Measurements from ENCODE around the gene DIPK1A.
A peak's percentile ranks its signal among the peaks of the same experiment; 100 is the strongest.

Gene DIPK1A

GRCh38 chr1:92952714-92953113, 8.5 kb downstream of the DIPK1A start:
- no peak overlapping the region for H3K4me3 ChIP-seq (ENCODE audit: low read depth, low read length)
- DNase-seq (ENCODE audit: low read depth), result no peak
- no peak for TF ChIP-seq POLR2A (IDR thresholded peaks at IDR 0.05; ENCODE audit: extremely low read depth, insufficient read length)
- no peak for TF ChIP-seq MYC (IDR thresholded peaks at IDR 0.05; ENCODE audit: low read depth, low read length)
- TF ChIP-seq MAX (IDR thresholded peaks at IDR 0.05; ENCODE audit: low read depth, low read length), result no peak
- TF ChIP-seq CTCF (IDR thresholded peaks at IDR 0.05; ENCODE audit: low read depth, low read length), result no peak

GRCh38 chr1:92951141-92951582, 10.1 kb downstream of the DIPK1A start:
- no peak overlapping the region for H3K4me3 ChIP-seq (ENCODE audit: low read depth, low read length)
- peak; percentile 42 for DNase-seq (ENCODE audit: low read depth)
- TF ChIP-seq MYC (IDR thresholded peaks at IDR 0.05; ENCODE audit: low read depth, low read length) (no peak), POLR2A (IDR thresholded peaks at IDR 0.05; ENCODE audit: extremely low read depth, insufficient read length) (no peak), CTCF (IDR thresholded peaks at IDR 0.05; ENCODE audit: low read depth, low read length) (no peak), MAX (IDR thresholded peaks at IDR 0.05; ENCODE audit: low read depth, low read length) (no peak)

- DNase-seq (ENCODE audit: low read depth), result no peak
- no peak for TF ChIP-seq MYC (IDR thresholded peaks at IDR 0.05; ENCODE audit: low read depth, low read length)
- no peak for TF ChIP-seq POLR2A (IDR thresholded peaks at IDR 0.05; ENCODE audit: extremely low read depth, insufficient read length)
- TF ChIP-seq MAX (IDR thresholded peaks at IDR 0.05; ENCODE audit: low read depth, low read length), result no peak
- TF ChIP-seq CTCF (IDR thresholded peaks at IDR 0.05; ENCODE audit: low read depth, low read length), result no peak
- no peak overlapping the region for H3K4me3 ChIP-seq (ENCODE audit: low read depth, low read length)
Measured at GRCh38 chr1:92949937-92950817, 11.1 kb downstream of the DIPK1A start.

- DNase-seq (ENCODE audit: low read depth), result no peak
- no peak for TF ChIP-seq CTCF (IDR thresholded peaks at IDR 0.05; ENCODE audit: low read depth, low read length)
- TF ChIP-seq POLR2A (IDR thresholded peaks at IDR 0.05; ENCODE audit: extremely low read depth, insufficient read length), result no peak
- no peak for TF ChIP-seq MYC (IDR thresholded peaks at IDR 0.05; ENCODE audit: low read depth, low read length)
- no peak for TF ChIP-seq MAX (IDR thresholded peaks at IDR 0.05; ENCODE audit: low read depth, low read length)
Measured at GRCh38 chr1:92948071-92948470, 13.2 kb downstream of the DIPK1A start.

GRCh38 chr1:92945748-92946270, 15.5 kb downstream of the DIPK1A start:
- TF ChIP-seq MAX (IDR thresholded peaks at IDR 0.05; ENCODE audit: low read depth, low read length) (no peak), POLR2A (IDR thresholded peaks at IDR 0.05; ENCODE audit: extremely low read depth, insufficient read length) (no peak), MYC (IDR thresholded peaks at IDR 0.05; ENCODE audit: low read depth, low read length) (no peak), CTCF (IDR thresholded peaks at IDR 0.05; ENCODE audit: low read depth, low read length) (no peak)

More at GRCh38 chr1:92948071-92948470, 13.2 kb downstream of the DIPK1A start:
- H3K4me3 ChIP-seq (ENCODE audit: low read depth, low read length), result no peak overlapping the region

More at GRCh38 chr1:92945748-92946270, 15.5 kb downstream of the DIPK1A start:
- no peak overlapping the region for H3K4me3 ChIP-seq (ENCODE audit: low read depth, low read length)
- no peak for DNase-seq (ENCODE audit: low read depth)

All from NB4 (cell line).